Activated CD8-positive, alpha-beta T cell treated with anti-CD3 and anti-CD28 coated beads, Interleukin-2, amount 10 ng/mL, durations not matched to agents 7 days and 5 days (primary cell): Measurements from ENCODE around the gene MARK2. TPM values are rescaled to one million over a fixed set of nuclear protein-coding genes. Genes with fewer than 3 reads are reported as not detected.

Experiments
- ATAC-seq: fragments of 150-1000 bp; cut with Tn5 transposase; one replicate; pipeline ENCODE4 v1.10.0; 2021; ENCODE audit warnings: moderate library complexity
- CTCF ChIA-PET: fragments of 350-600 bp; sonication (Branson Sonifier 250); formaldehyde crosslinking; loops from one replicate; lab custom pipeline; 2021; ENCODE audit warnings: antibody characterized with exemption; lab: Charles Lee
- POLR2A ChIA-PET: fragments of 350-600 bp; sonication (Branson Sonifier 250); formaldehyde crosslinking; loops from one replicate; lab custom pipeline; 2021; ENCODE audit warnings: antibody characterized with exemption; lab: Charles Lee
- DNase-seq: peaks from one replicate; pipeline ENCODE4 v3.0.0-alpha.2; 2020
- H3K27ac Mint-ChIP-seq: one replicate; pipeline ENCODE4 v1.8.0; 2021; ENCODE audit warnings: mild to moderate bottlenecking, mixed read lengths
- H3K27me3 Mint-ChIP-seq: one replicate; pipeline ENCODE4 v1.8.0; 2021; ENCODE audit warnings: low read depth, mixed read lengths
- H3K36me3 Mint-ChIP-seq: one replicate; pipeline ENCODE4 v1.8.0; 2021; ENCODE audit warnings: low read depth, mixed read lengths
- H3K4me1 Mint-ChIP-seq: one replicate; pipeline ENCODE4 v1.8.0; 2021; ENCODE audit warnings: low read depth, mixed read lengths
- H3K4me3 Mint-ChIP-seq: one replicate; pipeline ENCODE4 v1.8.0; 2021; ENCODE audit warnings: mild to moderate bottlenecking, mixed read lengths
- H3K9me3 Mint-ChIP-seq: one replicate; pipeline ENCODE4 v1.8.0; 2022; ENCODE audit warnings: mixed read lengths; ENCODE audit not compliant: insufficient read depth
- total RNA-seq, 2 experiments: library from RNA; stranded (reverse); gene quantifications; one replicate each; pipeline ENCODE4 v1.2.3, GENCODE V29; 2021

MARK2 gene
- total RNA-seq, 2 experiments from 2014 or later: 62.1 to 68.6 TPM

- H3K4me1 Mint-ChIP-seq: peaks cover 74% of the 10 kb centered on the region
- H3K9me3 Mint-ChIP-seq: no peaks in the 10 kb centered on the region
- peaks cover 26% of the 10 kb centered on the region for H3K36me3 Mint-ChIP-seq
- DNase-seq (no peak), ATAC-seq (no peak)
- H3K4me3 Mint-ChIP-seq: no peak overlapping the region
- no peaks in the 10 kb centered on the region for H3K27me3 Mint-ChIP-seq
- POLR2A ChIA-PET: interaction anchor here (1.4 kb wide), 1 partner anchor 45 kb away, joined by 4 read pairs; the partner anchor contains the start of gene MARK2
- CTCF ChIA-PET: interaction anchor here (1.2 to 13.1 kb wide), 4 partner anchors 11 to 62 kb away, joined by 3 to 111 read pairs (median 9); partner anchors contain the start of gene MARK2
- H3K27ac Mint-ChIP-seq: peak overlapping the region; percentile 61
Measured at GRCh38 chr11:63883791-63884190, 44.9 kb downstream of the MARK2 start.

DNA sequence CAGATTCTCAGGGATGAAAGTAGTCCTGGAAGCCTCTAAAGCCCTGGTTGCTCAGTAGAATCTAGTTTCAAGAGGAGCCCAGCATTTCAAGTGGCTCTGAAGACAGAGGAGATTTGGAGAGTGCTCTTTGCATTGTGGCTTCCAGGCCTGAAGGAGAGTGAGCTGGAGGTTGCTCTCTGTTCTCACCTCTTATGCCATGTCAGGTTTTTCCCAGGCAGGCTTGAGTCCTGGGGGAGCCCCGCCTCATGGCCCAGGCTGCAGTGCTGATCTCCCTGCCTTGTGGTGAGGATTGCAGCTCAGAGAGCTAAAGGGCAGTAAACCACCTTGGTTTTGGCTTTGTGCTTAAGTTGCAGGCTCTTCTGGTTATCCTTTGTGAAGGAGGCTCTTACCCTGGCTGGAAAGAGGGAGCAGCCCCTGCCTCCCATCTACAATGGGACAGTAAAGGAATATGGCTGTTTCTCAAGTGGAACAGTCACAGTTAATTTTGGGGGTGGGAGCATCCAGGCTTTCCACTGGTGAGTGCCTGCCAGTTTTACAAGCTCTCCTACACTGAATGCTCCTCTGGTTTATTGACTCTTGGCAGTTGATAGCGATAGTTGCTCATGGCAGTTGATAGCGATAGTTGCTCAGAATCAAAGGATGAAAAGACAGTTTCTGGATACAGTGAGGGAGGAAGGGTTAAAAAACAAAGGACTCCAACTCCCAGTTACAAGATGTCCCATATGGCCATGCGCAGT lies 45.5 kb downstream of the MARK2 start:
- no peak for DNase-seq

GRCh38 chr11:63887386-63887999 lies 48.6 kb downstream of the MARK2 start:
- peaks cover 79% of the 10 kb centered on the region for H3K4me1 Mint-ChIP-seq
- no peaks in the 10 kb centered on the region for H3K9me3 Mint-ChIP-seq
- no peaks in the 10 kb centered on the region for H3K27me3 Mint-ChIP-seq
- H3K36me3 Mint-ChIP-seq: peaks cover 37% of the 10 kb centered on the region
- H3K4me3 Mint-ChIP-seq: peak overlapping the region; percentile 93
- H3K27ac Mint-ChIP-seq: peak overlapping the region; percentile 94
- no peak for DNase-seq
- CTCF ChIA-PET: interaction anchor here (0.9 to 13.1 kb wide), 6 partner anchors 12 to 58 kb away, joined by 3 to 111 read pairs (median 4); partner anchors contain the start of gene MARK2
- POLR2A ChIA-PET: interaction anchor here (1.3 kb wide), 1 partner anchor 22 kb away, joined by 3 read pairs; no protein-coding TSS in a partner anchor
- no peak for ATAC-seq

More for the DNA sequence above, 45.5 kb downstream of the MARK2 start:
- Mint-ChIP-seq H3K27me3 (no peaks in the 10 kb centered on the region), H3K27ac (peak overlapping the region; percentile 61), H3K4me3 (no peak overlapping the region), H3K9me3 (no peaks in the 10 kb centered on the region), H3K4me1 (peaks cover 76% of the 10 kb centered on the region), H3K36me3 (peaks cover 21% of the 10 kb centered on the region)
- ChIA-PET CTCF (interaction anchor here (1.8 to 13.1 kb wide), 3 partner anchors 11 to 61 kb away, joined by 4 to 111 read pairs (median 14); partner anchors contain the start of gene MARK2), POLR2A (interaction anchor here (1.2 to 1.4 kb wide), 2 partner anchors 45 to 101 kb away, joined by 4 read pairs; partner anchors contain the start of gene MARK2)
- ATAC-seq: no peak

DNA sequence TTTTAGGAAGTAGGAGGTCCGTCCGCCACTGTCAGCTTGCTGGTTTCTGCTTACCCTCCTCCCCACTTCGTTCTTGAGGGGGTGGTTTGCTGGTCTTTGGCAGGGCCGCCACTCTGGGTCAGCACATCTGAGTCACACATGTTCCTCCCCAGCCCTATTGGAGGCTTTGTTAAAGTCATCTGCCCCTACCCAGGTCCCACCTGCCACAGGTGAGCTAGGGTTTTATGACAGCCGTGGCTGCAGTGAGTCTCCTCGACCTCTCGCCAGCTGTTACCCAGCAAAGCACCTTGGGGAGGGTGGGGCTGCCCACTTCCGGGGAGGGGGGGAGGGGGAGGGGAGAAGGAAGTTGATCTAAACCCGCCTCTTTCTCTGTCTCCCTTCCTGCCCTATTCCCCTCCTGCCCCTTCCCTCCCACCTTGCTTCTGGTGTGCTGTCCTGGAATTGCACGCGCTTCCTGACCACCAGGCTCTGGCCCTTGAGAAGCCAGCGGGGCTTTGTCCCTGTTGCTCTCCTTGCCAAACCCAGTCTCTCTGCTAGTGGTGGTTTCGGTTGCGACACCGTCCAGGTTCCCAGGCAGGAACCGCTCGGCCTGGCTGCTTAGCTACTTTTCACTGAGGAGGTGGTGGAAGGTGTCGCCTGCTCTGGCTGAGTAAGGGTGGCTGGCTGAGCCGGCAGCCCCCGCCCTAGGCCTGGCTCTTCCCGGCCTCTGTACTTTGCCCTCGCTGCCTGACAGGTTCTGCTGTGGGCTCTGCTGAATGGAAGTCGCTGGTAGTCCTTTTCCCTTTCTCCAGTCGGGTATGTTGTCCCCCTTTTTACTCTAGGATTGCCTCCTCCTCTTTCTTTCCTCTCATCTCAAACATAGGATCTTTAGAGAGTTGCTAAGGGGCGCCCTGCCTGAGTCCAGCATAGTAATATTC lies 49.5 kb downstream of the MARK2 start:
- peaks cover 72% of the 10 kb centered on the region for H3K4me1 Mint-ChIP-seq
- DNase-seq (peak; percentile 83), ATAC-seq (peak; percentile 85)
- CTCF ChIA-PET: interaction anchor here (0.6 to 13.1 kb wide), 12 partner anchors 11 to 85 kb away, joined by 3 to 111 read pairs (median 4); partner anchors contain the start of gene MARK2
- H3K27me3 Mint-ChIP-seq: no peaks in the 10 kb centered on the region
- POLR2A ChIA-PET: interaction anchor here (1.3 kb wide), 1 partner anchor 23 kb away, joined by 3 read pairs; no protein-coding TSS in a partner anchor
- H3K27ac Mint-ChIP-seq: peak overlapping the region; percentile 94
- no peaks in the 10 kb centered on the region for H3K9me3 Mint-ChIP-seq
- peak overlapping the region; percentile 93 for H3K4me3 Mint-ChIP-seq
- H3K36me3 Mint-ChIP-seq: peaks cover 40% of the 10 kb centered on the region

- no peak for DNase-seq
- POLR2A ChIA-PET: no interaction called here
Measured at GRCh38 chr11:63889344-63889743, 50.4 kb downstream of the MARK2 start.

GRCh38 chr11:63890368-63890767 lies 51.5 kb downstream of the MARK2 start:
- Mint-ChIP-seq H3K36me3 (peaks cover 44% of the 10 kb centered on the region), H3K27me3 (no peaks in the 10 kb centered on the region), H3K27ac (peak overlapping the region; percentile 53), H3K4me1 (peaks cover 60% of the 10 kb centered on the region), H3K9me3 (no peaks in the 10 kb centered on the region), H3K4me3 (peak overlapping the region; percentile 93)
- CTCF ChIA-PET: interaction anchor here (0.6 to 13.1 kb wide), 4 partner anchors 10 to 84 kb away, joined by 3 to 111 read pairs (median 3); partner anchors contain the start of genes COX8A and MARK2
- DNase-seq (no peak), ATAC-seq (no peak)
- POLR2A ChIA-PET: no interaction called here

More at GRCh38 chr11:63889344-63889743, 50.4 kb downstream of the MARK2 start:
- Mint-ChIP-seq H3K27me3 (no peaks in the 10 kb centered on the region), H3K4me1 (peaks cover 63% of the 10 kb centered on the region), H3K27ac (peak overlapping the region; percentile 94), H3K4me3 (peak overlapping the region; percentile 93), H3K9me3 (no peaks in the 10 kb centered on the region), H3K36me3 (peaks cover 45% of the 10 kb centered on the region)
- no peak for ATAC-seq
- CTCF ChIA-PET: interaction anchor here (0.9 to 13.1 kb wide), 5 partner anchors 12 to 56 kb away, joined by 3 to 111 read pairs (median 5); partner anchors contain the start of gene MARK2

- CTCF ChIA-PET: interaction anchor here (0.7 to 13.1 kb wide), 6 partner anchors 14 to 413 kb away, joined by 3 to 111 read pairs (median 4); partner anchors contain the start of genes MARK2 and RCOR2
- Mint-ChIP-seq H3K9me3 (no peaks in the 10 kb centered on the region), H3K36me3 (peaks cover 58% of the 10 kb centered on the region), H3K4me1 (peaks cover 66% of the 10 kb centered on the region), H3K27ac (no peak overlapping the region), H3K27me3 (no peaks in the 10 kb centered on the region), H3K4me3 (no peak overlapping the region)
- ATAC-seq: no peak
- POLR2A ChIA-PET: interaction anchor here (0.6 to 1.0 kb wide), 2 partner anchors 25 to 125 kb away, joined by 3 read pairs; partner anchors contain the start of gene RCOR2
- DNase-seq: no peak
Measured at GRCh38 chr11:63892228-63892627, 53.3 kb downstream of the MARK2 start.

DNA sequence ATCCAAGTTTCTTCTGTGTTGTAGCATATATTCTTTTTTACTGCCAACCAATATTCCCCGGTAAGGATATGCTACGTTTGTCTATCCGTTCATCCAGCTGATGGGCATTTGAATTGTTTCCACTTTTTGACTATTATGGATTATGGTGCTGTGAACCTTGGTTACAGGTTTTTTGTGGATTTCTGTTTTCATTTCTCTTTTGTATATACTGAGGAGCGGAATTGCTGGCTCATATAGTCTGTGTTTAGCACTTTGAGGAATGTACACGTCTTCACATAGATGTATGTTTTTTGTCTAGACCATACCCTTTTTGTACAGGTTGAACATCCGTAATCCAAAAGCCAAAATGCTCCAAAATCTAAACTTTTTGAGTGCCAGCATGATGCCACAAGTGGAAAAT lies 54.4 kb downstream of the MARK2 start:
- no peak for ATAC-seq
- Mint-ChIP-seq H3K4me1 (peaks cover 56% of the 10 kb centered on the region), H3K27ac (no peak overlapping the region), H3K36me3 (peaks cover 68% of the 10 kb centered on the region), H3K27me3 (no peaks in the 10 kb centered on the region), H3K9me3 (no peaks in the 10 kb centered on the region), H3K4me3 (no peak overlapping the region)
- ChIA-PET CTCF (interaction anchor here (0.9 to 13.1 kb wide), 4 partner anchors 24 to 56 kb away, joined by 3 to 111 read pairs (median 5); partner anchors contain the start of genes MARK2 and RCOR2), POLR2A (interaction anchor here (0.6 kb wide), 1 partner anchor 90 kb away, joined by 3 read pairs; no protein-coding TSS in a partner anchor)
- no peak for DNase-seq

- Mint-ChIP-seq H3K9me3 (no peaks in the 10 kb centered on the region), H3K4me1 (peaks cover 32% of the 10 kb centered on the region), H3K27ac (no peak overlapping the region), H3K36me3 (peaks cover 75% of the 10 kb centered on the region), H3K4me3 (no peak overlapping the region), H3K27me3 (no peaks in the 10 kb centered on the region)
- ATAC-seq: no peak
- DNase-seq: no peak
- CTCF ChIA-PET: no interaction called here
- POLR2A ChIA-PET: no interaction called here
Measured at GRCh38 chr11:63896071-63896470, 57.2 kb downstream of the MARK2 start.

- ATAC-seq (no peak), DNase-seq (no peak)
- no peaks in the 10 kb centered on the region for H3K27me3 Mint-ChIP-seq
- ChIA-PET CTCF (interaction anchor here (1.1 to 1.4 kb wide), 3 partner anchors 9 to 61 kb away, joined by 3 to 4 read pairs (median 3); no protein-coding TSS in a partner anchor), POLR2A (interaction anchor here (0.6 kb wide), 1 partner anchor 1034 kb away, joined by 3 read pairs; no protein-coding TSS in a partner anchor)
- H3K36me3 Mint-ChIP-seq: peaks cover 73% of the 10 kb centered on the region
- H3K4me1 Mint-ChIP-seq: peaks cover 18% of the 10 kb centered on the region
- H3K4me3 Mint-ChIP-seq: no peak overlapping the region
- H3K27ac Mint-ChIP-seq: no peak overlapping the region
- H3K9me3 Mint-ChIP-seq: no peaks in the 10 kb centered on the region
Measured at GRCh38 chr11:63897459-63898146, 58.7 kb downstream of the MARK2 start.
